Measurements from ENCODE around the gene MYL9.

MYL9 gene

DNA sequence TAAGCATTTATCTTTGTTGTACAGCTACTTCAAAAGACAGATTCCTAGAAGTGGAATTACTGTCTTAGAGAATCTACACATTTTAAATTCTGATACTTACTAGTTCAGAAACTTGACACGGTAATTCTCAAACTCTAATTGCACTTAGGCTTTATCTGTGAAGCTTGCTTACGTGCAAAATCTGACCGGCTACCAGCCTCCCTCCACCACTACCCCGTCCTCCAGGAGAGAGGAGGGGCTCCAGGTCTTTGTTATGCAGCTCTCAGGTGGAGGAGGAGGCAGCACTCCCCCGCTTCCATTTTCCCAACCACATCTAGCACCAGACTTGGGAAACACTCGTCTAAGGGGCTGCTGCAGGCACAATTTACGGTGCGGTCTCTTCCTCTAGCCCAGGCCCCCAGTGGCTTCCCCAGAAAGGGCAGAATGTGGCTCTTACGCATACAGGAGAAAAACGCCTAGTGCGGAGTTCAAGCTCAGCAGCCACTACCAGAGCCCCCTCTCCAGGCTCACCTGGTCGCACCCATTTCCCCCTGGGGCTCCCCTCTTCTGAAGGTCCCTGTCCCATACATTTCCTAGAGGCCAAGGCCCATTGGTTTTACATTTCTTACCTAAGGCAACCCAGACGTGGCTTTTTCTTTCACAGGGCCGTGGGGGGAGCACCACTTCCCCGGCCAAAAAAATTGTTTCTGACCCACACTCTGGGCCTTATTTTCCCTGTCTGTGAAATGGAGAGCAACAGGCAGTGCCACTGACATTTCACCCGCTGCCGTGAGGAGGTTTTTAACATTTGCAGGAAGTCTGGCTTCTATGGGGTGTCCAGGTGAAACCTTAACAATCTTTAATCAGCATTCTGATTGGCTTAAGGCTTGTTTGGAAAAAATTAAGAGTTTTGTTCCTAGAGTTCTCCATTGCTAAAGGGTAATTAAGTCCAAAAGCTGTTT lies 30.5 kb downstream of the MYL9 start:
- H3K4me1 Mint-ChIP-seq: peaks cover 34% of the 10 kb centered on the region
- no peak for DNase-seq (ENCODE audit: low spot score in 2 of 2)
- H3K9me3 Mint-ChIP-seq: no peaks in the 10 kb centered on the region
- no peak for ATAC-seq (replicated peaks; ENCODE audit: extremely low read depth, poor library complexity, severe bottlenecking)
- H3K36me3 Mint-ChIP-seq (ENCODE audit: insufficient read depth): peaks cover 25% of the 10 kb centered on the region
- H3K4me3 Mint-ChIP-seq: peak overlapping the region; percentile 84
- no peaks in the 10 kb centered on the region for H3K27me3 Mint-ChIP-seq
- H3K27ac Mint-ChIP-seq (ENCODE audit: low read depth): peak overlapping the region; percentile 96

GRCh38 chr20:36572701-36573102 lies 31.4 kb downstream of the MYL9 start:
- Mint-ChIP-seq H3K27me3 (no peaks in the 10 kb centered on the region), H3K36me3 (ENCODE audit: insufficient read depth) (peaks cover 24% of the 10 kb centered on the region), H3K4me1 (peaks cover 34% of the 10 kb centered on the region), H3K4me3 (peak overlapping the region; percentile 84), H3K9me3 (no peaks in the 10 kb centered on the region), H3K27ac (ENCODE audit: low read depth) (peak overlapping the region; percentile 96)
- DNase-seq (ENCODE audit: low spot score in 2 of 2) (peak in 1 of 2 donors; percentile 49), ATAC-seq (replicated peaks; ENCODE audit: extremely low read depth, poor library complexity, severe bottlenecking) (peak; percentile 61)

DNA sequence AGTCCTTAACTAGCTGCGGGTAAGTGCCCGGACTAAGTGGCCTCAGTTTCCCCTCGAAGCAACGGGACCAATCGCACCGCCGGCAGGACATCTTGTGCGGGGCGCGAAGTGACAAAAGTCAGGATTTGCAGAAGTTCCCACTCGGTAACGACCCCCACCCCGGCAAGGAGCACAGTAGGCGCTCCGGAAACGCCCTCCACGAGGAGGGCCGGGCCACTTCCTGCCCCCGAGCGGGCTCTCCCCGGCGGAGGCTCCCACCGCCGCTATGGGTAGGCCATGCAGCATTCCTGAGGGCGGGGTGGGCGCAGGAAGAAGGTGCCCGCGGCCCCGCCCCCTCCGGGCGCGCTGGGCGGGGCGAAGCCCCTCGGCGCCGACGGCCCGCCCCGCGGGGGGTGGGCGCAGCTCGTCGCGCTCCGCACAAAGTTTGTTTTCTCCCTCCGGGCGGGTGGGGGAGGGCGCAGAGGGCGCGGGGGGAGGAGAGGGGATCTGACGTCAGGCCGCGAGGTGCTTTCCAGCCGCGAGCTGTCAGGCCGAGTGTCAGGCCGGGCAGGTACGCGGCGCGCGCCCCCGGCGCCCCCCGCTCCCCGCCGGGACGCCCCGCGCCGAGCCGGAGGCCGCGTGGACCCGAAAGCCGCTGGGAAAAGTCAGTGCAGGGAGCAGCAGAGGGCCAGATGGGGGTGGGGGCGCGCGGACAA lies 31.9 kb downstream of the MYL9 start, which contains the start of gene TGIF2:
TGIF2 (plus strand) TSS at position 495 of the 695 bp plus-strand sequence. CDS start 5,178 bp downstream, outside the sequence.
- H3K9me3 Mint-ChIP-seq: no peaks in the 10 kb centered on the region
- DNase-seq (ENCODE audit: low spot score in 2 of 2) (peak; percentile 73 to 86), ATAC-seq (replicated peaks; ENCODE audit: extremely low read depth, poor library complexity, severe bottlenecking) (peak; percentile 76)
- peak within 1 kb of the TSS; percentile 96 for H3K27ac Mint-ChIP-seq (ENCODE audit: low read depth)
- peak within 1 kb of the TSS; percentile 84 for H3K4me3 Mint-ChIP-seq
- peaks cover 28% of the 10 kb centered on the region for H3K36me3 Mint-ChIP-seq (ENCODE audit: insufficient read depth)
- H3K4me1 Mint-ChIP-seq: peaks cover 34% of the 10 kb centered on the region
- no peaks in the 10 kb centered on the region for H3K27me3 Mint-ChIP-seq

- DNase-seq (ENCODE audit: low spot score in 2 of 2): peak; percentile 29 to 34
- Mint-ChIP-seq H3K9me3 (no peaks in the 10 kb centered on the region), H3K27ac (ENCODE audit: low read depth) (peak overlapping the region; percentile 73), H3K4me1 (peaks cover 34% of the 10 kb centered on the region), H3K27me3 (no peaks in the 10 kb centered on the region), H3K4me3 (peak overlapping the region; percentile 84), H3K36me3 (ENCODE audit: insufficient read depth) (peaks cover 31% of the 10 kb centered on the region)
- peak; percentile 4 for ATAC-seq (replicated peaks; ENCODE audit: extremely low read depth, poor library complexity, severe bottlenecking)
Measured at GRCh38 chr20:36573798-36574365, 32.6 kb downstream of the MYL9 start.

DNA sequence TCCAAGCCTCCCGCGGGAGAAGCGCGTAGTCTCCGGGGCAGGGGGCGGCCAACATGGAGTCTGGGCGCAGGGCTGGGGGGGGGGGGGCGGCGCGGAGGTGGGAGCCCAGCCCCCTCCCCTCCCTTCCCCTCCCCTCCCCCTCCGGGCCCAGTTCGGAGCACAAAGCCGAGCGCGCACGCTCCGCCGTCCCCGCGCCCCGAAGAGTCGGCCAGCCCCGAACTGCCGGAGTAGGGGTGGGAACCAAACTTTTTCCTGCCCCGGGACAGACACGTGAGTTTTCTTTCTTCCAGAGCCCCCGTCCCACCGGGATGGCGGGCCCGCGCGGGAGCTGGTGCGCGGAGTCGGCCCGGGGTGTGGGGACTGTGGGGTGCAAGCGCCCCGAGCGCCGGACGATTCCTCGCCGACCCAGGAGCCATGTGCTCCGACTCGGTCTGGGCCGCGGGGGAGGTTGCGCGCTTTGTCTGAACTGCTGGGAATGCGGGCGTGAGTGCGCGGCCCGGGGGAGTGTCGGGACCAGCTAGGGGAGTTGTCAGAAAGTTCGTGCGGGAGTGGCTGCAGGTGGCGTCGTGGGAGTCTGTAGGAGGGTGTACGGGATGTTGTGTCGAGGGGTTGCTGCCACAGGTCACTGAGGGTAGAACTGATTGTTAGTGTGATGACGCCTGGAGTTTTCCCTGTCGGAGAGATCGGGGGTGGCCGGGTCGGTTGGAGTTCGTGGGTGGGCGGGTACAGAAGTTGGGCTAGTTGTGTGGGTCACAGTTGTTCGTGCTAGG lies 33.2 kb downstream of the MYL9 start:
- H3K27me3 Mint-ChIP-seq: no peaks in the 10 kb centered on the region
- H3K4me1 Mint-ChIP-seq: peaks cover 34% of the 10 kb centered on the region
- no peaks in the 10 kb centered on the region for H3K9me3 Mint-ChIP-seq
- H3K4me3 Mint-ChIP-seq: peak overlapping the region; percentile 84
- DNase-seq (ENCODE audit: low spot score in 2 of 2): peak; percentile 27 to 34
- peak overlapping the region; percentile 93 for H3K27ac Mint-ChIP-seq (ENCODE audit: low read depth)
- ATAC-seq (replicated peaks; ENCODE audit: extremely low read depth, poor library complexity, severe bottlenecking): peak; percentile 2
- H3K36me3 Mint-ChIP-seq (ENCODE audit: insufficient read depth): peaks cover 35% of the 10 kb centered on the region

DNA sequence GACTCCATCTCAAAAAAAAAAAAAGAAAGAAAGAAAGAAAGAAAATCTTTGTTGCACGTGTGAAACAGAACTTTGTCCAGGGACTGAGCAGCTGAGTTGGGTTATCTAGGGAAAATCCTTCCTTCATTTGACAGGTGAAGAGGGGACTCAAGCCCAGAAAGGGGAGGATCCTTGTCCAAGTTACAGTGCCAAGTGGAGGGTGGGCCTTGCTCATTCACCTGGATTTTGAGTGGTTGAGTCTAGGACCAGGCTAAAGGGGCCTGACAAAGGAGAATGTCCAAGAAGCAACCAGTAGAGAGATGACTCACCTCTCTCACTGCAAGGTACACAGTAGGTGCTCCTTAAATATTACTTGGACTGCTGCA lies 34.7 kb downstream of the MYL9 start:
- Mint-ChIP-seq H3K4me3 (no peak overlapping the region), H3K27ac (ENCODE audit: low read depth) (peak overlapping the region; percentile 93)

DNA sequence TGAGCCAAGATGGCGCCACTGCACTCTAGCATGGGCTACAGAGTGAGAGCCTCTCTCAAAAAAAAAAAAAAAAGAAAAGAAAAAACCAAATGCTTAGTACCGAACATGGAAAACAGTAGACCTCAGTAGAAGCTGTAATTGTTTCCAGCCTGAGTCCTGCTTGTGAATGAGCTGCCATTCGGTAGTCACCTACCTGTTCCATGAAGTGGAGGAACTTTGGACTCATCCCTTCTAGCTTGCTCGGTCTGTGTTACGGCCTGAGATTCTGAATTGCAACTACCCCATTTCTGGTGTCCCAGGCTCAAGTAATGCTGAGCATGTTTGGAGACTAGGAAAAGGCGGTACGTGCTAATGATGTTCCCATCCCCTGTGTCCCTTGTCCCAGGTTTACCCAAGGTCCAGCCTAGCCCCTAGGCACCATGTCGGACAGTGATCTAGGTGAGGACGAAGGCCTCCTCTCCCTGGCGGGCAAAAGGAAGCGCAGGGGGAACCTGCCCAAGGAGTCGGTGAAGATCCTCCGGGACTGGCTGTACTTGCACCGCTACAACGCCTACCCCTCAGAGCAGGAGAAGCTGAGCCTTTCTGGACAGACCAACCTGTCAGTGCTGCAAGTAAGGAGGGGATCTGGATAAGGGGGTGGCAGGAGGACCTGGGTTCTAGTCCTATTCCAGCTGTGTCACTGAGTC lies 37.2 kb downstream of the MYL9 start:
- peaks cover 27% of the 10 kb centered on the region for H3K4me1 Mint-ChIP-seq
- ATAC-seq (replicated peaks; ENCODE audit: extremely low read depth, poor library complexity, severe bottlenecking) (no peak), DNase-seq (ENCODE audit: low spot score in 2 of 2) (no peak)
- no peaks in the 10 kb centered on the region for H3K9me3 Mint-ChIP-seq
- H3K36me3 Mint-ChIP-seq (ENCODE audit: insufficient read depth): peaks cover 51% of the 10 kb centered on the region
- H3K27me3 Mint-ChIP-seq: no peaks in the 10 kb centered on the region
- no peak overlapping the region for H3K4me3 Mint-ChIP-seq
- no peak overlapping the region for H3K27ac Mint-ChIP-seq (ENCODE audit: low read depth)

More for the DNA sequence above, 34.7 kb downstream of the MYL9 start:
- Mint-ChIP-seq H3K4me1 (peaks cover 41% of the 10 kb centered on the region), H3K36me3 (ENCODE audit: insufficient read depth) (peaks cover 47% of the 10 kb centered on the region), H3K27me3 (no peaks in the 10 kb centered on the region), H3K9me3 (no peaks in the 10 kb centered on the region)
- ATAC-seq (replicated peaks; ENCODE audit: extremely low read depth, poor library complexity, severe bottlenecking) (no peak), DNase-seq (ENCODE audit: low spot score in 2 of 2) (no peak)

- Mint-ChIP-seq H3K27ac (ENCODE audit: low read depth) (no peak overlapping the region), H3K4me1 (peaks cover 24% of the 10 kb centered on the region), H3K36me3 (ENCODE audit: insufficient read depth) (peaks cover 48% of the 10 kb centered on the region), H3K27me3 (no peaks in the 10 kb centered on the region), H3K9me3 (no peaks in the 10 kb centered on the region), H3K4me3 (peak overlapping the region; percentile 13)
- DNase-seq (ENCODE audit: low spot score in 2 of 2) (no peak), ATAC-seq (replicated peaks; ENCODE audit: extremely low read depth, poor library complexity, severe bottlenecking) (no peak)
Measured at GRCh38 chr20:36579996-36580545, 38.8 kb downstream of the MYL9 start.

- ATAC-seq (replicated peaks; ENCODE audit: extremely low read depth, poor library complexity, severe bottlenecking) (peak; percentile 67), DNase-seq (ENCODE audit: low spot score in 2 of 2) (no peak)
- no peaks in the 10 kb centered on the region for H3K9me3 Mint-ChIP-seq
- peaks cover 18% of the 10 kb centered on the region for H3K4me1 Mint-ChIP-seq
- H3K4me3 Mint-ChIP-seq: no peak overlapping the region
- H3K36me3 Mint-ChIP-seq (ENCODE audit: insufficient read depth): peaks cover 37% of the 10 kb centered on the region
- H3K27ac Mint-ChIP-seq (ENCODE audit: low read depth): peak overlapping the region; percentile 73
- no peaks in the 10 kb centered on the region for H3K27me3 Mint-ChIP-seq
Measured at GRCh38 chr20:36582322-36582721, 41.0 kb downstream of the MYL9 start.

GRCh38 chr20:36582821-36583220 lies 41.5 kb downstream of the MYL9 start:
- peaks cover 37% of the 10 kb centered on the region for H3K36me3 Mint-ChIP-seq (ENCODE audit: insufficient read depth)
- H3K4me1 Mint-ChIP-seq: peaks cover 21% of the 10 kb centered on the region
- peak overlapping the region; percentile 73 for H3K27ac Mint-ChIP-seq (ENCODE audit: low read depth)
- H3K9me3 Mint-ChIP-seq: no peaks in the 10 kb centered on the region
- DNase-seq (ENCODE audit: low spot score in 2 of 2) (no peak), ATAC-seq (replicated peaks; ENCODE audit: extremely low read depth, poor library complexity, severe bottlenecking) (no peak)
- no peak overlapping the region for H3K4me3 Mint-ChIP-seq
- H3K27me3 Mint-ChIP-seq: no peaks in the 10 kb centered on the region

DNA sequence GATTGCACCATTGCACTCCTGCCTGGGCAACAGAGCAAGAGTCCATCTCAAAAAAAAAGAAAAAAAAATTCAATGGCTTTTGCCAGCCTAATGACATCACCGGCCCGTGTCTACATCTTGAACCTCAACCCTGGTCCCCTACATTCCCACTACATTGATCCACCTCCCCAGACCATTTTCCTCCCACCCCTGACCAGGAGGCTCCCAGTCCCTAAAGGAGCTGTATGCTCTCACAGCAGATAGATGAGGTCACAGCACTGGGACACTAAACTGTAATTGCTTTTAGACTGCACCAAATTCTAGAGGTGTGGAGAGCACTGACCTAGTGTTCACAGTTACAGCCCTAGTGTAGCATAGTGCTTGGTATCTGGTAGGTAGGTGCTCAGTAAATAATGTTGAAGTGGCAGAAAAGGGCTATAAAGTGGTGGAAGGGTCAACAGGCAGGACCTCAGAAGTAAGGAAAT lies 42.7 kb downstream of the MYL9 start:
- H3K27ac Mint-ChIP-seq (ENCODE audit: low read depth): no peak overlapping the region
- H3K4me1 Mint-ChIP-seq: peaks cover 21% of the 10 kb centered on the region
- no peaks in the 10 kb centered on the region for H3K9me3 Mint-ChIP-seq
- H3K4me3 Mint-ChIP-seq: no peak overlapping the region
- H3K36me3 Mint-ChIP-seq (ENCODE audit: insufficient read depth): peaks cover 29% of the 10 kb centered on the region
- ATAC-seq (replicated peaks; ENCODE audit: extremely low read depth, poor library complexity, severe bottlenecking): no peak
- H3K27me3 Mint-ChIP-seq: no peaks in the 10 kb centered on the region
- DNase-seq (ENCODE audit: low spot score in 2 of 2): no peak
